Neural cell (in vitro differentiated cells): ENCODE data around the gene PAK4. TPM values are rescaled to one million over a fixed set of nuclear protein-coding genes. Genes with fewer than 3 reads are reported as not detected.
A peak's percentile ranks its signal among the peaks of the same experiment; 100 is the strongest.

Experiments used
- H2AFZ ChIP-seq: fragments of 200-600, 300-800 bp; sonication (generic), shearing (Covaris generic); 2 replicates; pipeline ENCODE4 v1.6.0; 2014; ENCODE audit warnings: low read depth, mild to moderate bottlenecking, antibody characterized with exemption, low read length, moderate library complexity
- H3F3A ChIP-seq: fragments of 200-600 bp; shearing (Covaris generic); 2 replicates; pipeline ENCODE4 v1.6.1; 2016; ENCODE audit warnings: mild to moderate bottlenecking, moderate library complexity, mixed read lengths, antibody characterized with exemption, low read length; ENCODE audit not compliant: insufficient read depth, poor library complexity, severe bottlenecking
- H3K27ac ChIP-seq: fragments of 200-600, 300-800 bp; sonication (generic), shearing (Covaris generic); 2 replicates; pipeline ENCODE4 v1.5.1; 2014; ENCODE audit warnings: mild to moderate bottlenecking, low read length, moderate library complexity
- H3K27me3 ChIP-seq: fragments of 300-800, 200-600 bp; sonication (generic), shearing (Covaris generic); 2 replicates; pipeline ENCODE4 v1.6.0; 2014; ENCODE audit warnings: mild to moderate bottlenecking, low read depth, low read length, moderate library complexity; ENCODE audit not compliant: insufficient read depth
- H3K36me3 ChIP-seq: fragments of 300-800, 200-600 bp; sonication (generic), shearing (Covaris generic); 2 replicates; pipeline ENCODE4 v1.5.1; 2014; ENCODE audit warnings: mild to moderate bottlenecking, antibody characterized with exemption, low read length, moderate library complexity; ENCODE audit not compliant: insufficient read depth
- H3K4me2 ChIP-seq: fragments of 300-800, 200-600 bp; sonication (generic), shearing (Covaris generic); 2 replicates; pipeline ENCODE4 v1.6.0; 2014; ENCODE audit warnings: mild to moderate bottlenecking, low read length
- H3K4me3 ChIP-seq: fragments of 300-800, 200-600 bp; sonication (generic), shearing (Covaris generic); 2 replicates; pipeline ENCODE4 v1.5.1; 2014; ENCODE audit warnings: mild to moderate bottlenecking, low read length, moderate library complexity
- H3K79me2 ChIP-seq: fragments of 200-600 bp; shearing (Covaris generic); replicated peaks from 2 replicates; pipeline ENCODE4 v1.6.0; 2014; ENCODE audit warnings: mild to moderate bottlenecking, low read length, moderate library complexity; ENCODE audit not compliant: insufficient read depth
- H3K9ac ChIP-seq: fragments of 300-800, 200-600 bp; sonication (generic), shearing (Covaris generic); 2 replicates; pipeline ENCODE4 v1.6.1; 2016; ENCODE audit warnings: mild to moderate bottlenecking, low read length, mixed read lengths
- H3K9me2 ChIP-seq: fragments of 200-600 bp; shearing (Covaris generic); 2 replicates; pipeline ENCODE4 v1.6.1; 2016; ENCODE audit warnings: mild to moderate bottlenecking, low read length, mixed read lengths; ENCODE audit not compliant: insufficient read depth
- H3K9me3 ChIP-seq: fragments of 200-600, 300-800 bp; sonication (generic), shearing (Covaris generic); 2 replicates; pipeline ENCODE4 v1.6.1; 2016; ENCODE audit warnings: mild to moderate bottlenecking, mixed run types, low read length, moderate library complexity, mixed read lengths
- H4K20me1 ChIP-seq: fragments of 200-600 bp; shearing (Covaris generic); 2 replicates; pipeline ENCODE4 v1.6.1; 2016; ENCODE audit warnings: mild to moderate bottlenecking, mixed run types; ENCODE audit not compliant: insufficient read depth
- CTCF ChIP-seq: fragments of 450-650 bp; IDR thresholded peaks from 2 replicates; pipeline ENCODE4 v1.5.1; 2014; ENCODE audit warnings: antibody characterized with exemption, mild to moderate bottlenecking, moderate library complexity; ENCODE audit not compliant: poor library complexity, severe bottlenecking
- EP300 ChIP-seq: fragments of 450-650 bp; conservative IDR thresholded peaks from 2 replicates; pipeline ENCODE4 v1.6.1; 2014; ENCODE audit warnings: antibody characterized with exemption, mild to moderate bottlenecking, moderate library complexity; ENCODE audit not compliant: poor library complexity, severe bottlenecking
- EZH2 ChIP-seq: fragments of 200-600, 300-800 bp; shearing (Covaris generic), sonication (generic); IDR thresholded peaks from 2 replicates; pipeline ENCODE4 v1.6.1; 2014; ENCODE audit warnings: antibody characterized with exemption, low read length, borderline replicate concordance, mild to moderate bottlenecking; ENCODE audit not compliant: insufficient read depth, poor library complexity, severe bottlenecking
- MXI1 ChIP-seq: fragments of 450-650 bp; conservative IDR thresholded peaks from 2 replicates; pipeline ENCODE4 v1.6.1; 2014; ENCODE audit warnings: antibody characterized with exemption, mild to moderate bottlenecking; ENCODE audit not compliant: poor library complexity, severe bottlenecking
- POLR2AphosphoS5 ChIP-seq: IDR thresholded peaks from 2 replicates; pipeline ENCODE4 v1.6.1; 2012
- RAD21 ChIP-seq: fragments of 450-650 bp; conservative IDR thresholded peaks from 2 replicates; pipeline ENCODE4 v1.6.1; 2014; ENCODE audit warnings: antibody characterized with exemption, mild to moderate bottlenecking, moderate library complexity
- REST ChIP-seq: IDR thresholded peaks from 2 replicates; pipeline ENCODE4 v1.6.1; 2012; ENCODE audit warnings: borderline replicate concordance
- SMC3 ChIP-seq: fragments of 450-650 bp; conservative IDR thresholded peaks from 2 replicates; pipeline ENCODE4 v1.6.1; 2014; ENCODE audit warnings: antibody characterized with exemption, mild to moderate bottlenecking, moderate library complexity; ENCODE audit not compliant: poor library complexity
- TAF1 ChIP-seq: IDR thresholded peaks from 2 replicates; pipeline ENCODE4 v1.6.1; 2012; ENCODE audit warnings: low read depth
- polyA plus RNA-seq: library from polyadenylated mRNA; depleted of rRNA; stranded (reverse); fragments of >200 nt; gene quantifications from 2 replicates; pipeline ENCODE4 v1.2.3, GENCODE V29; 2014

Gene PAK4
- polyA plus RNA-seq, 1 donor from 2014 or later = 5.4 TPM

GRCh38 chr19:39083599-39083982 lies 42.0 kb upstream of the PAK4 start:
- Histone ChIP-seq H3K4me2 (no peak overlapping the region), H3K36me3 (no peaks in the 10 kb centered on the region), H3K79me2 (no peaks in the 10 kb centered on the region), H3K9me2 (no peaks in the 10 kb centered on the region), H3K27ac (no peak overlapping the region), H4K20me1 (no peaks in the 10 kb centered on the region), H3K9me3 (no peaks in the 10 kb centered on the region), H2AFZ (no peak overlapping the region), H3F3A (no peaks in the 10 kb centered on the region), H3K27me3 (peaks cover 38% of the 10 kb centered on the region), H3K9ac (no peak overlapping the region), H3K4me3 (peak overlapping the region; percentile 58)
- TF ChIP-seq MXI1 (no peak), EZH2 (no peak), TAF1 (no peak), POLR2AphosphoS5 (no peak), EP300 (no peak), REST (no peak), CTCF (no peak), RAD21 (no peak), SMC3 (no peak)

- Histone ChIP-seq H3F3A (no peaks in the 10 kb centered on the region), H3K9me3 (no peaks in the 10 kb centered on the region), H3K4me3 (peak within 1 kb of the TSS; percentile 58), H3K27me3 (peaks cover 38% of the 10 kb centered on the region), H3K4me2 (no peak within 1 kb of the TSS), H3K9ac (peak within 1 kb of the TSS; percentile 39), H2AFZ (peak within 1 kb of the TSS; percentile 14), H4K20me1 (no peaks in the 10 kb centered on the region), H3K36me3 (no peaks in the 10 kb centered on the region), H3K27ac (no peak within 1 kb of the TSS), H3K9me2 (no peaks in the 10 kb centered on the region), H3K79me2 (no peaks in the 10 kb centered on the region)
- TF ChIP-seq EP300 = no peak
- TF ChIP-seq MXI1 = no peak
- no peak for TF ChIP-seq TAF1
- no peak for TF ChIP-seq CTCF
- peak; percentile 35 for TF ChIP-seq REST
Observed at GRCh38 chr19:39083983-39084731, 41.4 kb upstream of the PAK4 start, which contains the start of gene ACP7. Gene ACP7 (plus strand): TSS chr19:39084368. CDS start chr19:39085270, 902 bp downstream.
